H9 (cell line): ENCODE measurements around the gene RXRB. TPM values are rescaled to one million over a fixed set of nuclear protein-coding genes. Genes with fewer than 3 reads are reported as not detected.

Source experiments
- DNase-seq: peaks from one replicate; pipeline ENCODE4 v3.0.0-alpha.2; 2017
- H2AFZ ChIP-seq: one replicate; pipeline ENCODE4 v1.6.1; 2013; ENCODE audit warnings: mild to moderate bottlenecking, low read length, control low read depth, moderate library complexity
- H2AK5ac ChIP-seq: 2 replicates; pipeline ENCODE4 v1.6.1; 2013; ENCODE audit warnings: low read length, control low read depth, mixed read lengths; ENCODE audit not compliant: insufficient read length
- H2BK120ac ChIP-seq: one replicate; pipeline ENCODE4 v1.6.1; 2013; ENCODE audit warnings: low read depth, mild to moderate bottlenecking, low read length, control low read depth, inconsistent platforms; ENCODE audit not compliant: poor library complexity, severe bottlenecking
- H2BK12ac ChIP-seq: 2 replicates; pipeline ENCODE4 v1.6.1; 2013; ENCODE audit warnings: low read length, control low read depth, mixed read lengths, low read depth; ENCODE audit not compliant: insufficient read length
- H2BK15ac ChIP-seq: 2 replicates; pipeline ENCODE4 v1.6.1; 2013; ENCODE audit warnings: low read depth, low read length, control low read depth
- H2BK20ac ChIP-seq: one replicate; pipeline ENCODE4 v1.6.1; 2013; ENCODE audit warnings: low read depth, mild to moderate bottlenecking, low read length, control low read depth, inconsistent platforms; ENCODE audit not compliant: poor library complexity, severe bottlenecking
- H2BK5ac ChIP-seq: 2 replicates; pipeline ENCODE4 v1.6.1; 2013; ENCODE audit warnings: low read length, control low read depth, mixed read lengths; ENCODE audit not compliant: insufficient read length
- H3K14ac ChIP-seq: 2 replicates; pipeline ENCODE4 v1.6.1; 2013; ENCODE audit warnings: low read length, control low read depth; ENCODE audit not compliant: insufficient read depth
- H3K18ac ChIP-seq: 2 replicates; pipeline ENCODE4 v1.6.1; 2013; ENCODE audit warnings: low read depth, mild to moderate bottlenecking, mixed read lengths, low read length, control low read depth; ENCODE audit not compliant: insufficient read length
- H3K23ac ChIP-seq: 2 replicates; pipeline ENCODE4 v1.6.1; 2013; ENCODE audit warnings: low read length, control low read depth, mixed read lengths, low read depth; ENCODE audit not compliant: insufficient read length
- H3K23me2 ChIP-seq: 2 replicates; pipeline ENCODE4 v1.6.1; 2013; ENCODE audit warnings: low read depth, mild to moderate bottlenecking, mixed read lengths, low read length, control low read depth; ENCODE audit not compliant: insufficient read length, poor library complexity, severe bottlenecking
- H3K27ac ChIP-seq: 2 replicates; pipeline ENCODE4 v1.5.1; 2013; ENCODE audit warnings: low read length, control low read depth, mixed read lengths, low read depth; ENCODE audit not compliant: insufficient read length
- H3K27me3 ChIP-seq: 2 replicates; pipeline ENCODE4 v1.6.1; 2013; ENCODE audit warnings: low read length, control low read depth, inconsistent platforms; ENCODE audit not compliant: insufficient read depth
- H3K4ac ChIP-seq: 2 replicates; pipeline ENCODE4 v1.6.1; 2013; ENCODE audit warnings: low read depth, mild to moderate bottlenecking, control low read depth, inconsistent platforms, low read length, moderate library complexity
- H3K4me1 ChIP-seq: 2 replicates; pipeline ENCODE4 v1.6.1; 2013; ENCODE audit warnings: low read length, control low read depth, inconsistent platforms; ENCODE audit not compliant: insufficient read depth
- H3K4me2 ChIP-seq: 2 replicates; pipeline ENCODE4 v1.6.1; 2013; ENCODE audit warnings: low read length, control low read depth, mixed read lengths; ENCODE audit not compliant: insufficient read length, insufficient read depth
- H3K56ac ChIP-seq: 2 replicates; pipeline ENCODE4 v1.6.1; 2013; ENCODE audit warnings: low read depth, mild to moderate bottlenecking, mixed read lengths, low read length, control low read depth; ENCODE audit not compliant: insufficient read length
- H3K79me1 ChIP-seq: 2 replicates; pipeline ENCODE4 v1.6.1; 2013; ENCODE audit warnings: low read depth, mild to moderate bottlenecking, moderate library complexity, low read length, control low read depth, inconsistent platforms; ENCODE audit not compliant: insufficient read depth, poor library complexity, severe bottlenecking
- H3K79me2 ChIP-seq: 2 replicates; pipeline ENCODE4 v1.6.1; 2013; ENCODE audit warnings: low read length, control low read depth, inconsistent platforms; ENCODE audit not compliant: insufficient read depth
- H3K9ac ChIP-seq: 2 replicates; pipeline ENCODE4 v1.6.1; 2013; ENCODE audit warnings: low read length, control low read depth, mixed read lengths; ENCODE audit not compliant: insufficient read length; ENCODE audit errors: extremely low read depth
- H3K9me3 ChIP-seq: one replicate; pipeline ENCODE4 v1.6.1; 2013; ENCODE audit warnings: low read depth, low read length, inconsistent platforms; ENCODE audit not compliant: control insufficient read depth
- H3T11ph ChIP-seq: one replicate; pipeline ENCODE4 v1.6.1; 2013; ENCODE audit warnings: mild to moderate bottlenecking, low read length, control low read depth, inconsistent platforms
- H4K20me1 ChIP-seq: one replicate; pipeline ENCODE4 v1.6.1; 2013; ENCODE audit not compliant: control insufficient read depth, insufficient read length, insufficient read depth
- H4K5ac ChIP-seq: 2 replicates; pipeline ENCODE4 v1.6.1; 2013; ENCODE audit warnings: low read depth, mild to moderate bottlenecking, mixed read lengths, low read length, control low read depth; ENCODE audit not compliant: insufficient read length
- H4K8ac ChIP-seq: replicated peaks from 2 replicates; pipeline ENCODE4 v1.6.1; 2013; ENCODE audit warnings: low read length, control low read depth, mixed read lengths, low read depth; ENCODE audit not compliant: insufficient read length
- H4K91ac ChIP-seq: 2 replicates; pipeline ENCODE4 v1.6.1; 2013; ENCODE audit warnings: low read depth, mild to moderate bottlenecking, moderate library complexity, mixed read lengths, low read length, control low read depth; ENCODE audit not compliant: insufficient read length
- H3K27ac Mint-ChIP-seq, 3 experiments: 2 replicates in 2 of 3; 3 replicates in 1 of 3; pipeline ENCODE4 v1.8.0; 2020 to 2021; ENCODE audit warnings: mixed read lengths in 3 of 3, mild to moderate bottlenecking in 1 of 3, moderate library complexity in 1 of 3
- H3K27me3 Mint-ChIP-seq: 2 replicates; pipeline ENCODE4 v1.8.0; 2021; ENCODE audit warnings: low read depth, mild to moderate bottlenecking, moderate library complexity, mixed read lengths
- H3K36me3 Mint-ChIP-seq, 3 experiments: 2 replicates in 2 of 3; 3 replicates in 1 of 3; pipeline ENCODE4 v1.8.0; 2020 to 2021; ENCODE audit warnings: low read depth in 3 of 3, mixed read lengths in 3 of 3; ENCODE audit not compliant: insufficient read depth in 1 of 3
- H3K4me1 Mint-ChIP-seq, 2 experiments: 2 replicates each; pipeline ENCODE4 v1.8.0; 2020; ENCODE audit warnings: mixed read lengths in 2 of 2
- H3K4me3 Mint-ChIP-seq, 2 experiments: 2 replicates in 1 of 2; 3 replicates in 1 of 2; pipeline ENCODE4 v1.8.0; 2020 to 2021; ENCODE audit warnings: mild to moderate bottlenecking in 2 of 2, mixed read lengths in 2 of 2, moderate library complexity in 1 of 2
- H3K9me3 Mint-ChIP-seq, 2 experiments: 2 replicates in 1 of 2; 3 replicates in 1 of 2; pipeline ENCODE4 v1.8.0; 2020; ENCODE audit warnings: mild to moderate bottlenecking in 2 of 2, mixed read lengths in 2 of 2, moderate library complexity in 1 of 2
- WGBS: extraction: QIAGEN DNeasy Blood & Tissue Kit; methylation state at CpG from one replicate; pipeline ENCODE4 v1.1.7; 2013; ENCODE audit warnings: missing lambda C conversion rate, low lambda C conversion rate, mixed read lengths; ENCODE audit not compliant: insufficient read length; ENCODE audit errors: extremely low coverage; 5-methylcytosine and 5-hydroxymethylcytosine counted together
- total RNA-seq: library from RNA; stranded (reverse); gene quantifications from 2 replicates; pipeline ENCODE4 v1.2.1, GENCODE V29; 2021
- TF ChIP-seq, protein P1 (sequence below): fragments of 200-600 bp; sonication (generic); conservative IDR thresholded peaks from 3 replicates; pipeline ENCODE4 v1.8.0; 2021; ENCODE audit warnings: antibody characterized with exemption, mild to moderate bottlenecking

RXRB gene
- total RNA-seq, 1 experiment from 2014 or later: 14.8 TPM

DNA sequence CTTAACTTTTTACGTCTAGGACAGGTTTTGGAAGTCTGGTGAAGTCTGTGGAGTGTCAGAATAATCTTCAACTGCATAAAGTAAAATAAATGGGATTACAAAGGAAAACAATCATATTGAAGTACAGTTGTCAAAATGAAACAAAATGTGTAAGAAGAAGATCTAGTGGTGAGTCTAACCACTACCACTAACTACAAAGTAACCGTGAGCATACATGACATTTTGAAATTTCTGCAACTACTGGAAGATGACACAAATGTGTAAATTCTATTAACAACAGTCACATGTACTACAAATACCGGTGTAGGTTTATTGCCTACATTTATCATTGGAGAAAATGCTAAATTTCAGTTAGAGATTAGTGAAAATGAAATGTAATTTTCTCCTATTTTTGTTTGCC is 41.5 kb upstream of the RXRB start:
- Histone ChIP-seq H3K9ac (no peak overlapping the region), H3K27ac (no peak overlapping the region), H3K4me2 (no peak overlapping the region), H3K18ac (no peak overlapping the region), H2BK15ac (no peak overlapping the region), H4K20me1 (no peaks in the 10 kb centered on the region), H3K79me1 (no peaks in the 10 kb centered on the region), H3K23ac (no peak overlapping the region), H3K27me3 (no peaks in the 10 kb centered on the region; the same call in 1 of the 2 replicates), H2AFZ (no peak overlapping the region), H2BK20ac (no peak overlapping the region), H2BK5ac (no peak overlapping the region), H3K4ac (no peak overlapping the region), H3K9me3 (no peaks in the 10 kb centered on the region), H3K23me2 (no peaks in the 10 kb centered on the region), H3K4me1 (no peaks in the 10 kb centered on the region), H3T11ph (no peak overlapping the region), H4K8ac (no peak overlapping the region), H3K14ac (no peak overlapping the region), H4K91ac (no peak overlapping the region), H3K79me2 (no peaks in the 10 kb centered on the region), H2BK120ac (no peak overlapping the region), H3K56ac (no peak overlapping the region), H2AK5ac (no peak overlapping the region), H2BK12ac (no peak overlapping the region), H4K5ac (no peak overlapping the region)
- TF ChIP-seq, protein P1, sequence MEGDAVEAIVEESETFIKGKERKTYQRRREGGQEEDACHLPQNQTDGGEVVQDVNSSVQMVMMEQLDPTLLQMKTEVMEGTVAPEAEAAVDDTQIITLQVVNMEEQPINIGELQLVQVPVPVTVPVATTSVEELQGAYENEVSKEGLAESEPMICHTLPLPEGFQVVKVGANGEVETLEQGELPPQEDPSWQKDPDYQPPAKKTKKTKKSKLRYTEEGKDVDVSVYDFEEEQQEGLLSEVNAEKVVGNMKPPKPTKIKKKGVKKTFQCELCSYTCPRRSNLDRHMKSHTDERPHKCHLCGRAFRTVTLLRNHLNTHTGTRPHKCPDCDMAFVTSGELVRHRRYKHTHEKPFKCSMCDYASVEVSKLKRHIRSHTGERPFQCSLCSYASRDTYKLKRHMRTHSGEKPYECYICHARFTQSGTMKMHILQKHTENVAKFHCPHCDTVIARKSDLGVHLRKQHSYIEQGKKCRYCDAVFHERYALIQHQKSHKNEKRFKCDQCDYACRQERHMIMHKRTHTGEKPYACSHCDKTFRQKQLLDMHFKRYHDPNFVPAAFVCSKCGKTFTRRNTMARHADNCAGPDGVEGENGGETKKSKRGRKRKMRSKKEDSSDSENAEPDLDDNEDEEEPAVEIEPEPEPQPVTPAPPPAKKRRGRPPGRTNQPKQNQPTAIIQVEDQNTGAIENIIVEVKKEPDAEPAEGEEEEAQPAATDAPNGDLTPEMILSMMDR: no peak
- Mint-ChIP-seq H3K4me1 (no peaks in the 10 kb centered on the region), H3K36me3 (no peaks in the 10 kb centered on the region), H3K9me3 (no peaks in the 10 kb centered on the region), H3K4me3 (no peak overlapping the region), H3K27me3 (peaks cover 85% of the 10 kb centered on the region), H3K27ac (no peak overlapping the region)
- no peak for DNase-seq
- WGBS: no CpG with 5 or more reads among the region's 3 CpGs
